ENCODE results near the gene TEN1.

- TF ChIP-seq POLR2A (IDR thresholded peaks at IDR 0.05; ENCODE audit: low read depth, low read length) (no peak), TAF1 (IDR thresholded peaks at IDR 0.05; ENCODE audit: low read depth, low read length) (no peak), POLR2AphosphoS5 (IDR thresholded peaks at IDR 0.05; ENCODE audit: low read depth, low read length) (no peak), SPI1 (IDR thresholded peaks at IDR 0.05; ENCODE audit: low read depth, low read length) (no peak)
Measured at GRCh38 chr17:76009969-76010661, 31.1 kb downstream of the TEN1 start.
